GM18519 (cell line): ENCODE measurements around the gene DMD.
"Not testable (repeated sequence)": the region's sequence is repeated elsewhere in the genome, so short reads cannot be mapped to it uniquely, and the experiment has no call there.

ENCODE experiments used
- ATAC-seq: cut with Tn5 transposase; IDR thresholded peaks from one replicate; pipeline ENCODE4 v1.9.1; 2021; ENCODE audit warnings: mild to moderate bottlenecking, moderate library complexity; ENCODE audit not compliant: unreplicated experiment, low FRiP score

The DMD gene

GRCh38 chrX:32528451-32528850 lies 682.9 kb downstream of the DMD start:
- ATAC-seq = not testable (repeated sequence)

GRCh38 chrX:32525234-32525633 lies 686.1 kb downstream of the DMD start:
- ATAC-seq = no peak

- no peak for ATAC-seq
Measured at GRCh38 chrX:32524385-32524784, 687.0 kb downstream of the DMD start.

- peak; percentile 62 for ATAC-seq
Measured at GRCh38 chrX:32520789-32521188, 690.6 kb downstream of the DMD start.

- peak; percentile 97 for ATAC-seq
Measured at GRCh38 chrX:32514986-32515385, 696.4 kb downstream of the DMD start.

- ATAC-seq = no peak
Measured at GRCh38 chrX:32501606-32502005, 709.7 kb downstream of the DMD start.

GRCh38 chrX:32496671-32497070 lies 714.7 kb downstream of the DMD start:
- no peak for ATAC-seq

- ATAC-seq = no peak
Measured at GRCh38 chrX:32495855-32496254, 715.5 kb downstream of the DMD start.

- ATAC-seq = no peak
Measured at GRCh38 chrX:32489125-32489524, 722.2 kb downstream of the DMD start.

- ATAC-seq = no peak
Measured at GRCh38 chrX:32483534-32484136, 727.7 kb downstream of the DMD start.

GRCh38 chrX:32480019-32480418 lies 731.3 kb downstream of the DMD start:
- no peak for ATAC-seq

- ATAC-seq = no peak
Measured at GRCh38 chrX:32472364-32472763, 739.0 kb downstream of the DMD start.

- no peak for ATAC-seq
Measured at GRCh38 chrX:32455704-32456103, 755.6 kb downstream of the DMD start.

GRCh38 chrX:32451954-32452695 lies 759.2 kb downstream of the DMD start:
- ATAC-seq = no peak

- peak; percentile 61 for ATAC-seq
Measured at GRCh38 chrX:32448945-32449344, 762.4 kb downstream of the DMD start.

- ATAC-seq = peak; percentile 99
Measured at GRCh38 chrX:32448320-32448719, 763.0 kb downstream of the DMD start.

GRCh38 chrX:32447640-32448039 lies 763.7 kb downstream of the DMD start:
- ATAC-seq = no peak

GRCh38 chrX:32443841-32444240 lies 767.5 kb downstream of the DMD start:
- no peak for ATAC-seq

GRCh38 chrX:32421266-32421665 lies 790.1 kb downstream of the DMD start:
- no peak for ATAC-seq

GRCh38 chrX:32408389-32408788 lies 803.0 kb downstream of the DMD start:
- no peak for ATAC-seq

- ATAC-seq = peak; percentile 92
Measured at GRCh38 chrX:32397562-32398216, 813.7 kb downstream of the DMD start.

GRCh38 chrX:32395878-32396277 lies 815.5 kb downstream of the DMD start:
- ATAC-seq = no peak
